Activated CD4-positive, alpha-beta T cell treated with anti-CD3 and anti-CD28 coated beads for 24 hours (primary cell): ENCODE measurements around the gene L3MBTL1.
"Not testable (repeated sequence)": the region's sequence is repeated elsewhere in the genome, so short reads cannot be mapped to it uniquely, and the experiment has no call there.

Experiments
- DNase-seq, 2 donors: peaks; one replicate each; pipeline ENCODE4 v3.0.0-alpha.2; 2020; ENCODE audit warnings: low read depth in 2 of 2

The L3MBTL1 gene

DNA sequence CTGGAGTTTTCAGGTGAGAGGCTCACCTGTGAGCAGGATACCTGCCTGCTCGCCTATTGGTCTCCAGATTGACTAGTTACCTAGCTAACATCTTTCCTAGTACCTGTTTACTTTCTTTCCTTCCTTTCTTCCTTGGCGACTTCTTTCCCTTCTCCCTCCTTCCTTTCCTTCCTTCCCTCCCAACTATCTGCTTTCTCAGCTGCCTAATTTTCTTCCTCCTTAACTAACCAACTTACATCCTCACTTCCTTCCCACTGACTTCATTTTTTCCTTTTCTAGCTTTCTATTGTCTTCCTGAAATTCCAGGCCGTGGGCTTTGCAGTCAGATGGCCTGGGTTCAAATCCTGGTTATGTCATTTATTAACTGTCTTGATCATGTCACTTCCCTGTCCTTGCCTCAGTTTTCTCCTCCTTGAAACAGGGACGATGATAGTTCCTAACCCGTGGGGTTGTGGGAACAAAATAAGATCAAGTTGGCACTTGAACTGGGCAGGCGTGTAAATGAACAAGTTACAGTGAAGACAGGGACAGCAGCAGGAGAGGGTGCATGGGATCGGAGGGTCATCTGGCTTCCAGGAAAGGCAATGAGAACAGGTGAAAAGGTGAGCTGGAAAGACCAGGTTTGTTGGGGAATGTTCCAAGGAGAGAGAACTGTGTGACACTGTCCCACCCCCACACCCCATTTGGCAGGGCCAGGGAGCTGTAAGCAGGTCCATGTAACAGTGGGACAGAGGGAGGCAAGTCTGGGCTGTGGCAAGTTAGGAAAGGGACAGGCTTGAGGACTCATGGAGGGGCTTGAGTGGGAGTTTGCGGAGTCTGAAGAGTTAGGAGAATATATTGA is 51.9 kb downstream of the L3MBTL1 start:
- no peak for DNase-seq

DNA sequence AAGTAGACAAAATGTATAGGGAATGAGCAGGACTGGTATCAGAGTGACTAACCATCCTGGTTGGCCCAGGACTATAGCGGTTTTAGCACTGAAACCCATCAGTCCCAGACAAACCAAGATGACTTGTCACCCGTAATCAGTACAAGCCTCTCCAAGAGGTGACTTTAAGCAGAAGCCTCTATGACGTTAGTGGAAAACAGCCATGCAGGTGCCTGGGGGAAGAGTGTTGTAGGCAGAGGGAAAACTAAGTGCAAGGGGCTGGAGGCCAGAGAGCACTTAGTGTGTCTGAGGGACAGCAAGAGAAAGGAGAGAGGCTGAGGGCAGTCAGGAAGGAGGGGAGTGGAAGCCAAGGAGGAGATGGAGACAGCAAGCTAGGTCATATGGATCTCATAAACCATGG is 53.5 kb downstream of the L3MBTL1 start:
- no peak for DNase-seq

DNA sequence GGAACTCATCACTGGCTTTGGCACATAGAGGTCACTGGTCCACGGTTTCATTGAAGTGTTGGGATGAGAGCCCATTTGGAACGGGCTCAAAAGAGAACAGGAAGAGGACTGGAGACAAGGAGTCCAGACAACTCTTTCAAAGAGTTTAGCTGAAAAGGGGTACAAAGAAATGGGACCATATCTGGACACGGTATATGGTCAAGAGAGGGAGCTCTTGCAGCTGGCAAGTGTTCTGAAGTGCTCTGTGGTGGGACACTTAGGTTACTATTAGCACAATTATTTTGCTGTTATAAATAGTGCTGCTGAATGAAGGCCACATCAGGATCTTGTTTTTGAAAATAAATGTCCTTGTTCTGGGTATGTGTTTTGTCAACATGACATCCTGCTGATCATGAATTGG is 55.9 kb downstream of the L3MBTL1 start:
- no peak for DNase-seq

DNA sequence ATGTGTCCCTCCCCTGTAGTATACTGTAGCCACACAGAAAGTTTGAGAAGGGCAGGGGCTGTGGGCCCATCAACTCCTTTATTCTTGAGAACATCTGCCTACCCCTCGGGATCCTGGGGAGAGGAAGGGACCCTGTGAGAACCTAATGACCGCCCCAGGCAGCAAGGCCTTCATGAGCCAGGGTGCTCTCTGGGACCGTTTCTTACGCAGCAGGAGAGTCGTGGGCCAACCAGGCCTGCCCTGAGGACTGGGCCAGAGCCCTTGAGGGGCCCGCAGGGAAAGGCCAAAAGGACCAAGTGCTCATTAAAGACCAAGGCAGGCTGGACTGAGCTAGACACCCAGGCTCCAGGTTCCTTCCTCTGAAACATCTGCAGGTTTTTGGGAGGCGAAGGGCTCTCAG is 56.5 kb downstream of the L3MBTL1 start:
- DNase-seq = no peak

DNA sequence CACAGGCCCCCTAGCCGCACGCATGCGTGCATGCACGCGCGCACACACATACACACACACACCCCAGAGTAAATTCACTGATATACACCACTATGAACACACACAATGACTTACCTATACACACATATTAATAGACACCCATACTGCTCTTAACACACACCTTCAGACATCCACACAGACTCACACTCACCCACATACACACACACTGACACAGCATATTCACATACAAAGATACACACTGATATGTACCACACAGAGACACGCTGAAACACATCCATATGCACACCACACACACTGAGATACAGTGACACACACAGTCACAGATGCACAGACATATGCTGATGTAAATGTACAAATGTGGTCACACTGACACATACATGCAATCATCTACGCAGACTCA is 57.0 kb downstream of the L3MBTL1 start:
- DNase-seq = no peak

DNA sequence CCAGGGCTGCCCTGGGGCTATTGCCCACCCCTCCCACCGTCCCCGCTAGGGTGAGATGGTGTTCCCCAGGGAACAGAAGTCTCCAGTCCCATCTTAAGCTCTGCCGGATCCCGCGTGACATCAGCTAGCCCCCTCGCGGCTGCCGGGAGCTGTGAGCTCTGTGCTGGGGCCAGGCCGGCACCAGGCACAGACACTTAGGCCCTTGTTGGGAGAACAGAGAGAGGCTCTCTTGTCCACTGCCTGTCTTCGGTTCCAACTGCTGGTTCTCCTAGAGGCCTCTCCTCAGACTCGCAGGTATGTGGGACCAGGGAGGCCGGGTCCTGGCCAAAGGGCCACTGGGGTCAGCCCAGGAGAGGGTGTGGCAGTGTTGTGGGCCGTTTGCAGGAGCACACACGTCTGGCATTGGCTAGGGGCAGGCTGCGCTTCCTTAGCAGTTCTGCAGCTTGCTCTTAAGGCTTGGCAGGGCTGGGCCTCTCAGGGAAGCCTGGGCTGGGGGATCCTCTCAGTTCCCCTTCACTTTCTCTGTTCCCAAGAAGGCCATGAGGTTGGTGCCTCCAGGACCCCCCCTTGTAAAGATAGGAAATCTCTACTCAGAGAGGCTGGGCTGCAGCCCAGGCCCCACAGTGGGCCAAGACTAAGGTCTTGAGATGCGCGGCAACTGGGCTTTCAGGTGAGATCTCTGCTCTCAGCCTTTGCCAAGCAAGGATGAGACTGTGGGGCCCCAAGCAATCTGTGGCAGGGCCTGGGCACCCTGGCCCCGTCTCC is 57.7 kb downstream of the L3MBTL1 start:
- no peak for DNase-seq

DNA sequence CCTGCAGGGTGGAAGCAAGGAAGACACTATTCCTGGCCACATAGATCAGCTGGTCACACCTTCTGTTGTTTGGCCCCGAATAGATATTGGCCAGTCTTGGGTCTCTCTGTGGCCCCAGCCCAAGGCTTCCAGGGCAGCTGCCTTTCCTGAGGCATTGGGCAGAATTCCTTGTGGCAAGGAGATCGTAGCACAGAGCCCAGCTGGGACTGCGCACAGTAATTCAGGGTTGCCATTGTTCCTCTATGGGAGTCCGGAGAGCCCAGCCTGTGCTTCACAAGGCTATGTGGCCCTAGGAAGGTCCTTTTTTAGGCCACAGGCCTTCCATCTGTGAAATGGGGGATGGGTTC is 58.2 kb downstream of the L3MBTL1 start:
- DNase-seq = no peak

DNA sequence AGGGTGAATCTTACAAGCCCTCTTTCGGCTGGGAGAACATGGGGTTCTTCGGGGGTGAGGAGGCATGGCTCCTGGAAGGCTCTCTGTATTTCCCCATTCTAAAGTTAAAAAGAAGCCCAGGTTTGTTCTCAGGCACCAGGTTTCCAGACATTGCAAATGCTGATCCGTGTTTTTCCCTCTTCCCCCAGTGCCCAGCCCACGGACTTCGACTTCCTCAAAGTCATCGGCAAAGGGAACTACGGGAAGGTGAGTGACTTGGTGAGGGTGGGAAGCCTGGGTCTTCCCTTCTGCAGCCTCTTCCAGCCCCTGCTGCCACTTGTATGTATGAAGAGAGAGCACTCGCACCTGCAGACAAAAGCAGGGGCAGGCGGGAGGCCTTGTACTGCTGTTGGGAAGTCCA is 60.0 kb downstream of the L3MBTL1 start:
- no peak for DNase-seq

DNA sequence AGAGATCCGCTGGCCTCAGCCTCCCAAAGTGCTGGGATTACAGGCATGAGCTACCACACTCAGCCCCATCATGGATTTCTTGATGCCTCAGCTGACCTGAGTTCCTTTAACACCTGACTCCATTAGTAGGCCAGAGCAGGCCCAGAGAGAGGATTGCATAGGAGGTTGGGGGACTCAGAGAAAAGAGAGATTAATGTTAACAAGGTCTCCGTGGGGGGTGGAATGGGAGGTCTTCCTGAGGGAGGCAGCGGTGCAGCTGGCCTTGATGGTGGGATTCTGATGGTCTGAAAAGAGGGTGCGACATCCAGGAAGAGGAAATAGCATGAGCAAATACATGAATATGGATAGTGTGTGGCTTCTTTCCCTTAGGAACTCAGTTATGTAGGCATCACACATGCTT is 61.2 kb downstream of the L3MBTL1 start:
- no peak for DNase-seq

DNA sequence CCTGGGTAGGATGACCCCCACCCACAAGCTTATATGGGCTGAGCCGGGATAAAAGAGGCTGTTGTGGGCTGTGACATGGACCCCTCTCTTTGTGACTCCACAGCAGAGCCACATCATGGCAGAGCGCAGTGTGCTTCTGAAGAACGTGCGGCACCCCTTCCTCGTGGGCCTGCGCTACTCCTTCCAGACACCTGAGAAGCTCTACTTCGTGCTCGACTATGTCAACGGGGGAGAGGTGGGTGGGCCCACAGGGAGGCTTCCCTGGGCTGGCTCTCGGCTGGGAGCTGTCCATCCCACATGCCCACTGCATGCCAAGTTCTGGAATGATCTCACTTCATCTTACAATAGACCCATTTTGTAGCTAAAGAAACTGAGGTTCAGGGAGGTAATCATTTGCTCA is 61.8 kb downstream of the L3MBTL1 start:
- no peak for DNase-seq

DNA sequence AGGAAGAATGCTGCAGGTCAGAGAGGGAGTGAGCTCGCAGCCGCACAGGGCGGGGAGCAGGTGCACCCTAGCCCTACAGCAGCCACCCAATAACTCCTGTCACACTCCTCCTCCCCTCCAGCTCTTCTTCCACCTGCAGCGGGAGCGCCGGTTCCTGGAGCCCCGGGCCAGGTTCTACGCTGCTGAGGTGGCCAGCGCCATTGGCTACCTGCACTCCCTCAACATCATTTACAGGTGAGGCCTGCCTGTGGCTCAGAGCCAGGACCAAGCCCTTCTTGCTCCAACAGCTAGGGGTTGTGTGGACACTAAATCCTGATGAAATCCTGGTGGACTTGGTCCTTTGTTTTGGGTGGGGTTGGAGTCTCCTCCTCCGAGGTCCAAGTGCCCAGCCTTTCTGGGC is 63.0 kb downstream of the L3MBTL1 start:
- no peak for DNase-seq

DNA sequence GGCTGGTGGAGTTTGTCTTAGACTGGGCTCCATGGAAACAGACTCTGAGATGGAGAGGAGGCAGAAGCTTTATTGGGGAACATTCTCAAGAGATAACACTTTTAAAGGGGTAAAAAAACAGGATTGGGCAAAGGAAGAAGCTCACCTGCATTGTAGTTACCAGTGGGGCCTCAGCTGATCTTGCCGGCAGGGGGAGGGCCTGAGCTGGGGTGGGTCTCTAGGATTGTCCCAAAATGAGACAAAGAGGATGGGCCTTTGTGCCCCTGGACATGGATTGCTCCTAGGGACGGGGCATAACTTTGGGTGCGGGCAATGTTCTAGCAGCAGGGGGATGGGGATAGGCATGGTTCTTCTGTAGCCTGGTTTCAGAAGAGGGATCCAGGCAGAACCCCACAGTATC is 63.8 kb downstream of the L3MBTL1 start:
- no peak for DNase-seq

DNA sequence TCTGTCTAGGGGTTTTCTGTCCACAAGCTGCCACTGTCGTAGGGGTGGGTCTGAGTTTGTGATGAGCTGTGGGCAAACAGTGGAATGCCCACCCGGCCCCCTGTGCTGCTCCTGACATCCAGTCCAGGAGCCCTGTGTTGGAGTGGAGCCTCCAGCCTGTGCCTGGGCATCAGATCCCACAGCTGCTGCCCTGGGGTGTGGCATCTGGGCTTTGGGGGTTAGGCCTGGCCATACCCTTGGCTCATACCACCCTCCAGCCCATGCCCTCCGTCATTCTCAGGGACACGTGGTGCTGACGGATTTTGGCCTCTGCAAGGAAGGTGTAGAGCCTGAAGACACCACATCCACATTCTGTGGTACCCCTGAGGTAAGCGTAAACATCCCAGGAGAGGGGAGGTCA is 64.3 kb downstream of the L3MBTL1 start:
- no peak for DNase-seq

DNA sequence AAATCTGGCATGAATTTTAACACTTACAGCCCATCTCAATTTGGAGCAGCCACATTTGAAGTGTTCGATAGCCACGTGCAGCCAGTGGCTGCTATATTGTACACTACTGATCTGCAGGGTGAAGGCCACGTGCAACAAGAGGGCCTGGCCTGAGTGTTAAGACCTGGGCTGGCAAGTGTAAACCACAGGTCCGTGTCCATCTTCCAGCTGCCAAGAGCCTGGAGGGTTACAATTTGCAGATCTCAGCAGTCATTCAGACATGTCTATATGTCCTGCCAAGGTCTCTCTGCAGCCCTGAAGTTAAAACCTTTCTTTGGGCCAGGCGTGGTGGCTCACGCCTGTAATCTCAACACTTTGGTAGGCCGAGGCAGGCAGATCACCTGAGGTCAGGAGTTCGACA is 65.4 kb downstream of the L3MBTL1 start:
- no peak for DNase-seq

DNA sequence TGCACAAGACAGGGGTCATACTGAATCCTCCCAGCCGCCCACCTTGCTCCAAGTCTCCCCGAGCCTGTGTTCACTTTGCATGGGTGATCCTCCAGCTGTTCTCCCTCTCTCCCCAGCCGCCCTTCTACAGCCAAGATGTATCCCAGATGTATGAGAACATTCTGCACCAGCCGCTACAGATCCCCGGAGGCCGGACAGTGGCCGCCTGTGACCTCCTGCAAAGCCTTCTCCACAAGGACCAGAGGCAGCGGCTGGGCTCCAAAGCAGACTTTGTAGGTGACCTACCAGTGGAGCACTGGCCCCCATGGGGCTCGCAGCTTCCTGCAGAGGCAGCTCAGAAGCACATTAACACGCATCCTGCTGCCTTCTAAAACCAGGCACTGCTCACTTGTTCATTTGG is 68.6 kb downstream of the L3MBTL1 start:
- no peak for DNase-seq

DNA sequence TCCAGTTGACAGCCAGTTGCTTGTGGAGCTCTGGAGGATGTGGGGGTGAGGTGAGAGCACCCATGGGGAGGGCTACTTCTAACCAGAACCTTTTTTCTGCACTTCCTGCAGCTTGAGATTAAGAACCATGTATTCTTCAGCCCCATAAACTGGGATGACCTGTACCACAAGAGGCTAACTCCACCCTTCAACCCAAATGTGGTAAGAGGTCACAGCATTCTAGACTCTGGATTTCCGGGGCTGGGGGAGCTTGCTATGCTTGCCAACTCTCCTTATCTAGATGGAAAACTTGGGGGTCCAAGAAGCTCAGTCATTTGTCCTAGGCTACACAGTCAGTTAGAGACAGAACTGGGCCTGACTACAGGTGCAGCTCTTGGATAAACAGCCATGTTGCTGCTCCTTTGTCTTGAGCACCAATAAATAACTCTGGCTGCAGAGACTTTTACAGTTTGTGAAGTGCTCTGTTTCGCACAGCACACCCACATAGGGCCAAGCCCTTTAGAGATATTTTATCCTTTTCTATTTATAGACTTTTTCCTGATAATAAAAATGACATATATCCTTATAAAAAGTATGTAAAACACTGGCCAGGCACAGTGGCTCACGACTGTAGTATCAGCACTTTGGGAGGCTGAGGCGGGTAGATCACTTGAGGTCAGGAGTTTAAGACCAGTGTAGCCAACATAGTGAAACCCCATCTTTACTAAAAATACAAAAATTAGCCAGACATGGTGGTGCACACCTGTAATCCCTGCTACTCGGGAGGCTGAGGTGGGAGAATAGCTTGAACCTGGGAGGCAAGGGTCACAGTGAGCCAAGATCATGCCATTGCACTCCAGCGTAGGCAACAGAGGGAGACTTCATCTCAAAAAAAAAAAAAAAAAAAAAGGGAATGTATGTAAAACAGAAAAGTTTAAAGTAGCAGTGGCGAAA is 72.6 kb downstream of the L3MBTL1 start:
- DNase-seq = no peak

DNA sequence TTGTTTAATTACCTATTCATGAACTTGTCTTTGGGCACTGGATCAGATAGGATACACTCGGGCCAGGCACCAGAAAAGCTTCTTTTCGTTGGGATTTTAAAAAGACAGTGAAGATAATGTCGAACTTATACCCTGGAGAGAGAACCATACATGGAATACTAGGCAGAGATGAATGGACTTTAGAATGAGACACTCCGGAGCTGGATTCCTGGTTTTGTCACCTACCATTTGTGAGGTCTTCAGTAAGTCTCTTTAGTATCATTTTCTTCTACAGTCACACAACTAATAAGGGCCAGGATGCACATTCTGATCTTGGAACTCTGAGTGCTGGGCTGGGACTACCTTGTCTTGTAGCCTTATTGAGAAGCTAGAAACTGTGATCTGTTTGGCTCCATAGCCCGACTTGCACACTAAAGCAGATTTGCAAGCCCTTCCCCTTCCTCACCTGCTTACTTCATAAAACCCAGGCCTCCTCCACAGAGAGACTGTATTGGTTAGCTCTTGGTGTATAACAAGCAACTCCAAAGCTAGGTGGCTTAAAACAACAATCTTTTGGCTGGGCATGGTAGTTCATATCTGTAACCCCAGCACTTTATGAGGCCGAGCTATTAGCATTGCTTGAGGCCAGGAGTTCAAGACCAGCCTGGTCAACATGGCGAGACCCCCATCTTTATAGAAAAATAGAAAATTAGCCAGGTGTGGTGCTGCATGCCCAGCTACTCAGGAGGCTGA is 75.8 kb downstream of the L3MBTL1 start:
- no peak for DNase-seq

DNA sequence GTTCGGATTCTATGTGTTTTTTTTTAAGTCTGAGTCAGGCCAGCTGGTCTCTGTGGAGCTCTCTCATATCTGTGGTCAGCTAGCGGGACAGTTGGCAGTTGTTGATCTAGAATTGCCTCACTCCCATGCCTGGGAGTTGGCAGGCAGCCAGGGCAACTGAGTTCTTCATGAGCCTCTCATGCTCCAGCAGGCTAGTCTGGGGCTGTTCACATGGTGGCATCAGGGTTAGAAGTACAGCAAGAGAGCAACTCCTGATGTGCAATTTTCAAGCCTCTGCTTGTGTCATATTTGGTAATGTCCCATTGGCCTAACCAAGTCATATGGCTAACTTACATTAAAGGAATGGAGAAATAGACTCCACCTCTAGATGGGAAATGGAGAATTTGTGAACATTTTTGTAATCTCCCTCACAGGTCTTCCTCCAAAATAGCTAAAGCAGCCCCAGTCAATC is 76.5 kb downstream of the L3MBTL1 start:
- no peak for DNase-seq

DNA sequence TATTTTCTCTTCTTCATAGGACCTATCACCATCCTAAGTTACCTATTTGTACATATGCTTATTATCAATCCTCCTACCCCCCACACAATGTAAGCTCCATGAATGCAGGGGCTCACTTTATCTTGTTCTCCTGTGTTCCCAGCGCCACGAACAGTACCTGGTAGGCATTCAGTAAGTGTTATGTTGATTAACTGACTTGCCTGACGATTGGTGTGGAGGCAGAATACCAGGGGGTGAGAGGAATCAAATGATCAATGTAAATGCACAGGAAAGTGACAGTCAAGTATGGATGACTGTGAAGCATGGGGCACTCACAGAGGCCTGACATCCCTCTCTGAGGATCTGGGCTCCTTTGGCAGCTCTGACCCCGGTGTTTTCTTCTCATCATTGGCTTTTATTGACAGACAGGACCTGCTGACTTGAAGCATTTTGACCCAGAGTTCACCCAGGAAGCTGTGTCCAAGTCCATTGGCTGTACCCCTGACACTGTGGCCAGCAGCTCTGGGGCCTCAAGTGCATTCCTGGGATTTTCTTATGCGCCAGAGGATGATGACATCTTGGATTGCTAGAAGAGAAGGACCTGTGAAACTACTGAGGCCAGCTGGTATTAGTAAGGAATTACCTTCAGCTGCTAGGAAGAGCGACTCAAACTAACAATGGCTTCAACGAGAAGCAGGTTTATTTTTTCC is 77.1 kb downstream of the L3MBTL1 start:
- DNase-seq = no peak

DNA sequence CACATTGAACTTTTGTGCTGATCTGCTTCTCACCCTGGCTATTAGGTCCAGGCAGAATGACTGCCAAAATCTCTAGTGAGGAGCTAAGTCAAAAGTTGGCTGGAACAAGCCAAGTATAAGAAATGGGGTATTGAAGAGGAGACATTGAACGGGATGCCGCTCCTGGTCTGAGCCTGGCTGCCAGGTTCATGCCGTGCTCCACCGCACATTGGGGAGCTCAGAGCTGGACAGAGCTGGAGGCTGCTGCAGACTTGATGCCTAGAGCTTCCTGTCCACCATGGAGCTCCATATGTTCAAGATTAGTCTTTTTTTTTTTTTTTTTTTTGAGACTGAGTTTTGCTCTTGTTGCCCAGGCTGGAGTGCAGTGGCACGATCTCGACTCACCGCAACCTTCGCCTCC is 79.1 kb downstream of the L3MBTL1 start:
- no peak for DNase-seq

DNA sequence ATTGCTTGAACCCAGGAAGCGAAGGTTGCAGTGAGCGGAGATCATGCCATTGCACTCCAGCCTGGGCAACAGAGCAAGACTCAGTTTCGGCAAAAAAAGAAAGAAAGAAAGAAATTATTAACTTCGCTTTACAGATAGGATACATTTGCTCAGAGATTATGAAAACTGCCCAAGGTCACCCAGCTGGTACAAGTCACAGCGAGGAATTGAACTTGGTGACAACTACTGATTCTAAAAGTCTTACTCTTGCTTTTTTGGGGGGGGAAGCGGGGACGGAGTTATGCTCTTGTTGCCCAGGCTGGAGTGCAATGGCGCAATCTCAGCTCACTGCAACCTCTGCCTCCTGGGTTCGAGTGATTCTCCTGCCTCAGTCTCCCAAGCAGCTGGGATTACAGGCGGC is 81.0 kb downstream of the L3MBTL1 start:
- DNase-seq = not testable (repeated sequence)
